HEK293 (cell line): ENCODE measurements around the gene TSPAN9.
A peak's percentile ranks its signal among the peaks of the same experiment; 100 is the strongest.

Experiments
- AEBP2 ChIP-seq: fragments of 450-650 bp; formaldehyde crosslinking; IDR thresholded peaks from 2 replicates; pipeline ENCODE4 v1.5.1; 2016; ENCODE audit warnings: missing biosample characterization, missing genetic modification characterization, borderline replicate concordance
- GLIS2 ChIP-seq: fragments of 450-650 bp; formaldehyde crosslinking; IDR thresholded peaks from 2 replicates; pipeline ENCODE4 v1.5.1; 2016; ENCODE audit warnings: missing biosample characterization, missing genetic modification characterization
- HOXD13 ChIP-seq: sonication (generic); formaldehyde crosslinking; IDR thresholded peaks from 2 replicates; pipeline ENCODE4 v1.8.0; 2022; ENCODE audit warnings: missing genetic modification reagents, borderline replicate concordance
- KLF1 ChIP-seq: fragments of 450-650 bp; formaldehyde crosslinking; IDR thresholded peaks from 2 replicates; pipeline ENCODE4 v1.5.1; 2016; ENCODE audit warnings: missing biosample characterization, missing genetic modification characterization
- SP3 ChIP-seq: fragments of 450-650 bp; formaldehyde crosslinking; IDR thresholded peaks from 2 replicates; pipeline ENCODE4 v1.5.1; 2016; ENCODE audit warnings: missing biosample characterization, missing genetic modification characterization
- YY2 ChIP-seq: fragments of 450-650 bp; formaldehyde crosslinking; IDR thresholded peaks from 2 replicates; pipeline ENCODE4 v1.5.1; 2016; ENCODE audit warnings: missing biosample characterization, missing genetic modification characterization
- ZBTB17 ChIP-seq: fragments of 450-650 bp; formaldehyde crosslinking; IDR thresholded peaks from 2 replicates; pipeline ENCODE4 v1.5.1; 2016; ENCODE audit warnings: missing biosample characterization, missing genetic modification characterization
- ZBTB21 ChIP-seq: fragments of 450-650 bp; formaldehyde crosslinking; IDR thresholded peaks from 2 replicates; pipeline ENCODE4 v1.5.1; 2017; ENCODE audit warnings: missing biosample characterization, missing genetic modification characterization
- ZBTB8A ChIP-seq: fragments of 450-650 bp; formaldehyde crosslinking; IDR thresholded peaks from 2 replicates; pipeline ENCODE4 v1.5.1; 2016; ENCODE audit warnings: missing biosample characterization, missing genetic modification characterization
- ZNF133 ChIP-seq: fragments of 450-650 bp; formaldehyde crosslinking; IDR thresholded peaks from 2 replicates; pipeline ENCODE4 v1.5.1; 2016; ENCODE audit warnings: missing biosample characterization, missing genetic modification characterization
- ZNF157 ChIP-seq: fragments of 450-650 bp; formaldehyde crosslinking; IDR thresholded peaks from 2 replicates; pipeline ENCODE4 v1.5.1; 2016; ENCODE audit warnings: missing biosample characterization, missing genetic modification characterization
- ZNF211 ChIP-seq: fragments of 450-650 bp; formaldehyde crosslinking; IDR thresholded peaks from 2 replicates; pipeline ENCODE4 v1.5.1; 2016; ENCODE audit warnings: low read depth, missing biosample characterization, missing genetic modification characterization
- ZNF221 ChIP-seq: fragments of 450-650 bp; formaldehyde crosslinking; IDR thresholded peaks from 2 replicates; pipeline ENCODE4 v1.5.1; 2017; ENCODE audit warnings: missing biosample characterization, missing genetic modification characterization, borderline replicate concordance
- ZNF223 ChIP-seq: fragments of 450-650 bp; formaldehyde crosslinking; IDR thresholded peaks from 2 replicates; pipeline ENCODE4 v1.5.1; 2016; ENCODE audit warnings: missing biosample characterization, missing genetic modification characterization
- ZNF23 ChIP-seq: fragments of 450-650 bp; formaldehyde crosslinking; IDR thresholded peaks from 2 replicates; pipeline ENCODE4 v1.5.1; 2016; ENCODE audit warnings: missing biosample characterization, missing genetic modification characterization, borderline replicate concordance
- ZNF248 ChIP-seq: fragments of 450-650 bp; formaldehyde crosslinking; IDR thresholded peaks from 2 replicates; pipeline ENCODE4 v1.5.1; 2017; ENCODE audit warnings: missing biosample characterization, missing genetic modification characterization
- ZNF280C ChIP-seq: fragments of 450-650 bp; formaldehyde crosslinking; IDR thresholded peaks from 2 replicates; pipeline ENCODE4 v1.5.1; 2016; ENCODE audit warnings: missing biosample characterization, missing genetic modification characterization
- ZNF394 ChIP-seq: fragments of 450-650 bp; formaldehyde crosslinking; IDR thresholded peaks from 2 replicates; pipeline ENCODE4 v1.5.1; 2016; ENCODE audit warnings: missing biosample characterization, missing genetic modification characterization, mild to moderate bottlenecking, moderate library complexity, borderline replicate concordance
- ZNF433 ChIP-seq: fragments of 450-650 bp; formaldehyde crosslinking; IDR thresholded peaks from 2 replicates; pipeline ENCODE4 v1.5.1; 2016; ENCODE audit warnings: missing biosample characterization, missing genetic modification characterization, low read depth
- ZNF530 ChIP-seq: fragments of 450-650 bp; formaldehyde crosslinking; IDR thresholded peaks from 2 replicates; pipeline ENCODE4 v1.5.1; 2016; ENCODE audit warnings: low read depth, missing biosample characterization, missing genetic modification characterization
- ZNF555 ChIP-seq: fragments of 450-650 bp; formaldehyde crosslinking; conservative IDR thresholded peaks from 2 replicates; pipeline ENCODE4 v1.5.1; 2017; ENCODE audit warnings: missing biosample characterization, mild to moderate bottlenecking, missing genetic modification characterization, inconsistent platforms
- ZNF585B ChIP-seq: fragments of 450-650 bp; formaldehyde crosslinking; IDR thresholded peaks from 2 replicates; pipeline ENCODE4 v1.5.1; 2016; ENCODE audit warnings: missing biosample characterization, missing genetic modification characterization
- ZNF600 ChIP-seq: fragments of 450-650 bp; formaldehyde crosslinking; IDR thresholded peaks from 2 replicates; pipeline ENCODE4 v1.5.1; 2016; ENCODE audit warnings: missing biosample characterization, missing genetic modification characterization
- ZNF660 ChIP-seq: fragments of 450-650 bp; IDR thresholded peaks from 2 replicates; pipeline ENCODE4 v1.5.1; 2018; ENCODE audit warnings: missing biosample characterization, mild to moderate bottlenecking, missing genetic modification characterization
- ZNF707 ChIP-seq: fragments of 450-650 bp; formaldehyde crosslinking; IDR thresholded peaks from 2 replicates; pipeline ENCODE4 v1.5.1; 2016; ENCODE audit warnings: missing biosample characterization, missing genetic modification characterization
- ZSCAN16 ChIP-seq: fragments of 450-650 bp; formaldehyde crosslinking; IDR thresholded peaks from 2 replicates; pipeline ENCODE4 v1.5.1; 2016; ENCODE audit warnings: missing biosample characterization, missing genetic modification characterization
- TF ChIP-seq, protein P1 (sequence below): IDR thresholded peaks from 2 replicates; pipeline ENCODE4 v1.6.1; 2011; ENCODE audit warnings: mild to moderate bottlenecking, low read depth, low read length, borderline replicate concordance
- TF ChIP-seq, protein P2 (sequence below): fragments of 450-650 bp; formaldehyde crosslinking; IDR thresholded peaks from 2 replicates; pipeline ENCODE4 v1.5.1; 2016; ENCODE audit warnings: missing biosample characterization, missing genetic modification characterization
- TF ChIP-seq, protein P3 (sequence below): fragments of 450-650 bp; formaldehyde crosslinking; IDR thresholded peaks from 2 replicates; pipeline ENCODE4 v1.5.1; 2016; ENCODE audit warnings: missing biosample characterization, missing genetic modification characterization
- TF ChIP-seq, protein P4 (sequence below): fragments of 450-650 bp; formaldehyde crosslinking; conservative IDR thresholded peaks from 2 replicates; pipeline ENCODE4 v1.5.1; 2016; ENCODE audit warnings: low read depth, missing biosample characterization, missing genetic modification characterization

TSPAN9 gene

GRCh38 chr12:3200032-3200617, 122.9 kb downstream of the TSPAN9 start (continued):
- TF ChIP-seq AEBP2 (tag by site-specific recombination) (no peak), ZNF585B (no peak), ZNF600 (peak; percentile 63), ZNF23 (tag by site-specific recombination) (no peak), KLF1 (tag by site-specific recombination) (no peak), ZNF394 (no peak), ZNF555 (tag by site-specific recombination) (no peak), YY2 (tag by site-specific recombination) (no peak), ZNF221 (tag by site-specific recombination) (no peak), ZNF433 (tag by site-specific recombination) (no peak), ZNF223 (tag by site-specific recombination) (no peak), HOXD13 (CRISPR knock-in tag) (no peak), ZNF133 (tag by site-specific recombination) (no peak), ZNF707 (tag by site-specific recombination) (no peak), ZNF211 (tag by site-specific recombination) (no peak), ZBTB21 (tag by site-specific recombination) (no peak), ZBTB17 (tag by site-specific recombination) (peak; percentile 60), ZNF280C (tag by site-specific recombination) (no peak), ZNF248 (no peak), ZNF530 (tag by site-specific recombination) (no peak), ZNF157 (no peak), ZBTB8A (tag by site-specific recombination) (peak; percentile 90), GLIS2 (tag by site-specific recombination) (peak; percentile 66; the same call in 1 of the 2 replicates), ZNF660 (tag by site-specific recombination) (0 out of 2 replicates have a peak, but pooled peaks have one; percentile 27), SP3 (tag by site-specific recombination) (peak; percentile 57), ZSCAN16 (tag by site-specific recombination) (no peak)
- TF ChIP-seq, protein P1, sequence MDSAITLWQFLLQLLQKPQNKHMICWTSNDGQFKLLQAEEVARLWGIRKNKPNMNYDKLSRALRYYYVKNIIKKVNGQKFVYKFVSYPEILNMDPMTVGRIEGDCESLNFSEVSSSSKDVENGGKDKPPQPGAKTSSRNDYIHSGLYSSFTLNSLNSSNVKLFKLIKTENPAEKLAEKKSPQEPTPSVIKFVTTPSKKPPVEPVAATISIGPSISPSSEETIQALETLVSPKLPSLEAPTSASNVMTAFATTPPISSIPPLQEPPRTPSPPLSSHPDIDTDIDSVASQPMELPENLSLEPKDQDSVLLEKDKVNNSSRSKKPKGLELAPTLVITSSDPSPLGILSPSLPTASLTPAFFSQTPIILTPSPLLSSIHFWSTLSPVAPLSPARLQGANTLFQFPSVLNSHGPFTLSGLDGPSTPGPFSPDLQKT: no peak
- TF ChIP-seq, protein P2, sequence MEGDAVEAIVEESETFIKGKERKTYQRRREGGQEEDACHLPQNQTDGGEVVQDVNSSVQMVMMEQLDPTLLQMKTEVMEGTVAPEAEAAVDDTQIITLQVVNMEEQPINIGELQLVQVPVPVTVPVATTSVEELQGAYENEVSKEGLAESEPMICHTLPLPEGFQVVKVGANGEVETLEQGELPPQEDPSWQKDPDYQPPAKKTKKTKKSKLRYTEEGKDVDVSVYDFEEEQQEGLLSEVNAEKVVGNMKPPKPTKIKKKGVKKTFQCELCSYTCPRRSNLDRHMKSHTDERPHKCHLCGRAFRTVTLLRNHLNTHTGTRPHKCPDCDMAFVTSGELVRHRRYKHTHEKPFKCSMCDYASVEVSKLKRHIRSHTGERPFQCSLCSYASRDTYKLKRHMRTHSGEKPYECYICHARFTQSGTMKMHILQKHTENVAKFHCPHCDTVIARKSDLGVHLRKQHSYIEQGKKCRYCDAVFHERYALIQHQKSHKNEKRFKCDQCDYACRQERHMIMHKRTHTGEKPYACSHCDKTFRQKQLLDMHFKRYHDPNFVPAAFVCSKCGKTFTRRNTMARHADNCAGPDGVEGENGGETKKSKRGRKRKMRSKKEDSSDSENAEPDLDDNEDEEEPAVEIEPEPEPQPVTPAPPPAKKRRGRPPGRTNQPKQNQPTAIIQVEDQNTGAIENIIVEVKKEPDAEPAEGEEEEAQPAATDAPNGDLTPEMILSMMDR: no peak
- TF ChIP-seq, protein P3, sequence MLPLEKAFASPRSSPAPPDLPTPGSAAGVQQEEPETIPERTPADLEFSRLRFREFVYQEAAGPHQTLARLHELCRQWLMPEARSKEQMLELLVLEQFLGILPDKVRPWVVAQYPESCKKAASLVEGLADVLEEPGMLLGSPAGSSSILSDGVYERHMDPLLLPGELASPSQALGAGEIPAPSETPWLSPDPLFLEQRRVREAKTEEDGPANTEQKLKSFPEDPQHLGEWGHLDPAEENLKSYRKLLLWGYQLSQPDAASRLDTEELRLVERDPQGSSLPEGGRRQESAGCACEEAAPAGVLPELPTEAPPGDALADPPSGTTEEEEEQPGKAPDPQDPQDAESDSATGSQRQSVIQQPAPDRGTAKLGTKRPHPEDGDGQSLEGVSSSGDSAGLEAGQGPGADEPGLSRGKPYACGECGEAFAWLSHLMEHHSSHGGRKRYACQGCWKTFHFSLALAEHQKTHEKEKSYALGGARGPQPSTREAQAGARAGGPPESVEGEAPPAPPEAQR: no peak
- TF ChIP-seq, protein P4, sequence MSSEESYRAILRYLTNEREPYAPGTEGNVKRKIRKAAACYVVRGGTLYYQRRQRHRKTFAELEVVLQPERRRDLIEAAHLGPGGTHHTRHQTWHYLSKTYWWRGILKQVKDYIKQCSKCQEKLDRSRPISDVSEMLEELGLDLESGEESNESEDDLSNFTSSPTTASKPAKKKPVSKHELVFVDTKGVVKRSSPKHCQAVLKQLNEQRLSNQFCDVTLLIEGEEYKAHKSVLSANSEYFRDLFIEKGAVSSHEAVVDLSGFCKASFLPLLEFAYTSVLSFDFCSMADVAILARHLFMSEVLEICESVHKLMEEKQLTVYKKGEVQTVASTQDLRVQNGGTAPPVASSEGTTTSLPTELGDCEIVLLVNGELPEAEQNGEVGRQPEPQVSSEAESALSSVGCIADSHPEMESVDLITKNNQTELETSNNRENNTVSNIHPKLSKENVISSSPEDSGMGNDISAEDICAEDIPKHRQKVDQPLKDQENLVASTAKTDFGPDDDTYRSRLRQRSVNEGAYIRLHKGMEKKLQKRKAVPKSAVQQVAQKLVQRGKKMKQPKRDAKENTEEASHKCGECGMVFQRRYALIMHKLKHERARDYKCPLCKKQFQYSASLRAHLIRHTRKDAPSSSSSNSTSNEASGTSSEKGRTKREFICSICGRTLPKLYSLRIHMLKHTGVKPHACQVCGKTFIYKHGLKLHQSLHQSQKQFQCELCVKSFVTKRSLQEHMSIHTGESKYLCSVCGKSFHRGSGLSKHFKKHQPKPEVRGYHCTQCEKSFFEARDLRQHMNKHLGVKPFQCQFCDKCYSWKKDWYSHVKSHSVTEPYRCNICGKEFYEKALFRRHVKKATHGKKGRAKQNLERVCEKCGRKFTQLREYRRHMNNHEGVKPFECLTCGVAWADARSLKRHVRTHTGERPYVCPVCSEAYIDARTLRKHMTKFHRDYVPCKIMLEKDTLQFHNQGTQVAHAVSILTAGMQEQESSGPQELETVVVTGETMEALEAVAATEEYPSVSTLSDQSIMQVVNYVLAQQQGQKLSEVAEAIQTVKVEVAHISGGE (tag by site-specific recombination): no peak
